8988T (cell line): ENCODE results near the gene GNLY.

Source experiments
- DNase-seq: peaks from one replicate; pipeline ENCODE4 v3.0.0; 2011

Gene GNLY

DNA sequence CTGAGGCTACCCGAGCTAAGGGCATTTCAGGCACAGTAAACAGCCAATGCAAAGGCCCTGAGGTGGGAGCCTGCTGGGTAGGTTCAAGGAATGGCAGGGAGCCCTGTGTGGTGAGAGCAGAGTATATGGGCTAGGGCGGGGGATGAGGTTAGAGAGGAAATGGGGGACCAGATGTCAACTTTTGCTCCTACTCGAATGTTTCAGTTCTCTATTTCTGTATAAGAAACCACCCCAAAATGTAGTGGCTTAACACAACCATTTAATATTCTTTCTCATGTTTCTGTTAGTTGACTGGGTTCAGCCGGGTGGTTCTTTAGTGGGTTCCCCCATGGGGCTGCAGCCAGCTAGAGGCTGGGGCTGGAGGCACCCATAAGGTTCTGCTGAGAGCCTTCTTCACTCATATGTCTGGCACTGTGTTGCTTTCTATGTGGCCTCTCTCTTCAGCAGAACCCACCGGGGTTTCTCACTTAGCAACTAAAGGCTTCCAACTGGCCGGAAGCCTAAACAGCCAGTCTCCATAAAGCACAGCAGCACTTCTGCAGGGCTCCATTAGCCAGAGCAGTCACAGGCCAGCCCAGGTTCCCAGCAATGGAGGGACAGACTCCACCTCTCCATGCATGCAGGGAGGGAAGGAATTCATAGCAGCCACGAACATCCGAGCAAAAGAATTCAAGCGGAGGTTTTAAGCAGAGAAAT lies 54.0 kb downstream of the GNLY start:
- no peak for DNase-seq
